ENCODE measurements around the gene KRT74.
"Not testable (repeated sequence)": the region's sequence is repeated elsewhere in the genome, so short reads cannot be mapped to it uniquely, and the experiment has no call there.

The KRT74 gene

GRCh38 chr12:52602552-52602951 lies 28.9 kb upstream of the KRT74 start:
- no peak for TF ChIP-seq CTCF (IDR thresholded peaks at IDR 0.05)
- TF ChIP-seq ZFX (IDR thresholded peaks at IDR 0.05; ENCODE audit: borderline replicate concordance): no peak
- no peak overlapping the region for H3K27ac ChIP-seq

GRCh38 chr12:52601671-52602070 lies 28.0 kb upstream of the KRT74 start:
- TF ChIP-seq ZFX (IDR thresholded peaks at IDR 0.05; ENCODE audit: borderline replicate concordance) (no peak), CTCF (IDR thresholded peaks at IDR 0.05) (no peak)

GRCh38 chr12:52600941-52601481 lies 27.4 kb upstream of the KRT74 start, which contains the start of gene KRT72:
Gene KRT72, minus strand, starts transcription at chr12:52601463. Its CDS starts 11 bp downstream, at chr12:52601452.
- H3K27ac ChIP-seq: no peak within 1 kb of the TSS
- TF ChIP-seq CTCF (IDR thresholded peaks at IDR 0.05) (no peak), ZFX (IDR thresholded peaks at IDR 0.05; ENCODE audit: borderline replicate concordance) (no peak)

More at GRCh38 chr12:52601671-52602070, 28.0 kb upstream of the KRT74 start:
- no peak overlapping the region for H3K27ac ChIP-seq

GRCh38 chr12:52600475-52600874 lies 26.8 kb upstream of the KRT74 start:
- H3K27ac ChIP-seq: no peak overlapping the region
- no peak for TF ChIP-seq ZFX (IDR thresholded peaks at IDR 0.05; ENCODE audit: borderline replicate concordance)
- no peak for TF ChIP-seq CTCF (IDR thresholded peaks at IDR 0.05)

GRCh38 chr12:52600071-52600470 lies 26.4 kb upstream of the KRT74 start:
- TF ChIP-seq ZFX (IDR thresholded peaks at IDR 0.05; ENCODE audit: borderline replicate concordance): no peak
- no peak for TF ChIP-seq CTCF (IDR thresholded peaks at IDR 0.05)
- H3K27ac ChIP-seq: no peak overlapping the region

- TF ChIP-seq CTCF (IDR thresholded peaks at IDR 0.05): no peak
- TF ChIP-seq ZFX (IDR thresholded peaks at IDR 0.05; ENCODE audit: borderline replicate concordance): no peak
- no peak overlapping the region for H3K27ac ChIP-seq
These were observed 25.3 kb upstream of the KRT74 start for GRCh38 chr12:52598966-52599365.

- not testable (repeated sequence) for H3K27ac ChIP-seq
These were observed 20.6 kb upstream of the KRT74 start for GRCh38 chr12:52594237-52594636.

- TF ChIP-seq ZFX (IDR thresholded peaks at IDR 0.05; ENCODE audit: borderline replicate concordance): no peak
- no peak for TF ChIP-seq CTCF (IDR thresholded peaks at IDR 0.05)
These were observed 17.9 kb upstream of the KRT74 start for GRCh38 chr12:52591521-52591920.

More at GRCh38 chr12:52591521-52591920, 17.9 kb upstream of the KRT74 start:
- H3K27ac ChIP-seq: no peak overlapping the region

All from 22Rv1 (cell line).